Measurements from ENCODE around the gene HNRNPA3.

The HNRNPA3 gene

DNA sequence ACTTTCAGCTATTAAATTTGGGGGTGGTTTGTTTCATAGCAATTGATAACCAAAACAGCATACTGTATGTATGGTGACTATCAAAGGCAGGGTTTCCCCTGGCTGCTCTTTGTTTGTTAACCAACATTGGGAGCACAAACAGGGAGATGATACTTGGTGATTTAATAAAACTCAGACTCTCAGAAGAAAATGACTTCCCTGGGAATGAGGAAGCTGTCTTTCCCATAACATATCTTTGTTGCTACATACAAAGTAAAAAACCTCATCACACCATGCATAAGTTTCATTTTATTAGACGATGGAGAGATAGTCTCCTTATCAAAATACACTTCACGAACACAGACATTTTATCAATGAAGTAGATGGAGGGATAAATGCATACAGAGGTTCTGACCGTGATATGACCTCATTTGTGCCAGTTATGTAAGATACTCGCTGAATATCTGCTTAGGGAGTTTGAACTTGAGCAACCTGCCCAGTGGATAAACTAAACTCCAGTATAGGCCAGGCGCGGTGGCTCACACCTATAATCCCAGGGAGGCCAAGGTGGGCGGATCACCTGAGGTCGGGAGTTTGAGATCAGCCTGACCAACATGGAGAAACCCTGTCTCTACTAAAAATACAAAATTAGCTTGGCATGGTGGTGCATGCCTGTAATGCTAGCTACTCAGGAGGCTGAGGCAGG lies 55.7 kb downstream of the HNRNPA3 start:
- no peak for TF ChIP-seq EZH2phosphoT487 (IDR thresholded peaks at IDR 0.05; ENCODE audit: borderline replicate concordance)
- TF ChIP-seq, protein P1, sequence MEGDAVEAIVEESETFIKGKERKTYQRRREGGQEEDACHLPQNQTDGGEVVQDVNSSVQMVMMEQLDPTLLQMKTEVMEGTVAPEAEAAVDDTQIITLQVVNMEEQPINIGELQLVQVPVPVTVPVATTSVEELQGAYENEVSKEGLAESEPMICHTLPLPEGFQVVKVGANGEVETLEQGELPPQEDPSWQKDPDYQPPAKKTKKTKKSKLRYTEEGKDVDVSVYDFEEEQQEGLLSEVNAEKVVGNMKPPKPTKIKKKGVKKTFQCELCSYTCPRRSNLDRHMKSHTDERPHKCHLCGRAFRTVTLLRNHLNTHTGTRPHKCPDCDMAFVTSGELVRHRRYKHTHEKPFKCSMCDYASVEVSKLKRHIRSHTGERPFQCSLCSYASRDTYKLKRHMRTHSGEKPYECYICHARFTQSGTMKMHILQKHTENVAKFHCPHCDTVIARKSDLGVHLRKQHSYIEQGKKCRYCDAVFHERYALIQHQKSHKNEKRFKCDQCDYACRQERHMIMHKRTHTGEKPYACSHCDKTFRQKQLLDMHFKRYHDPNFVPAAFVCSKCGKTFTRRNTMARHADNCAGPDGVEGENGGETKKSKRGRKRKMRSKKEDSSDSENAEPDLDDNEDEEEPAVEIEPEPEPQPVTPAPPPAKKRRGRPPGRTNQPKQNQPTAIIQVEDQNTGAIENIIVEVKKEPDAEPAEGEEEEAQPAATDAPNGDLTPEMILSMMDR (conservative IDR thresholded peaks at IDR 0.05; ENCODE audit: low read length) = no peak
- no peak overlapping the region for H3K4me2 ChIP-seq (ENCODE audit: low read depth, low read length, poor library complexity, severe bottlenecking)
- H3K9ac ChIP-seq (ENCODE audit: low read depth, low read length, poor library complexity, severe bottlenecking) = no peak overlapping the region
- H4K20me1 ChIP-seq (ENCODE audit: insufficient read depth, low read length, poor library complexity, severe bottlenecking) = no peaks in the 10 kb centered on the region
- H3K36me3 ChIP-seq (ENCODE audit: insufficient read depth, low read length) = no peaks in the 10 kb centered on the region
- peaks cover 5% of the 10 kb centered on the region for H3K27me3 ChIP-seq (ENCODE audit: insufficient read depth, low read length, poor library complexity, severe bottlenecking)
- peaks cover 29% of the 10 kb centered on the region for H3K4me1 ChIP-seq (ENCODE audit: insufficient read depth, low read length, poor library complexity, severe bottlenecking)
- no peaks in the 10 kb centered on the region for H3F3A ChIP-seq (ENCODE audit: low read depth)
- H3K9me2 ChIP-seq (replicated peaks; ENCODE audit: low read depth, low read length) = no peaks in the 10 kb centered on the region
- H3K4me3 ChIP-seq (ENCODE audit: low read length, poor library complexity, severe bottlenecking) = no peak overlapping the region
- no peaks in the 10 kb centered on the region for H3K9me3 ChIP-seq (ENCODE audit: insufficient read depth, low read depth, low read length)
- peaks cover 8% of the 10 kb centered on the region; the same call in 1 of the 2 replicates for H3K79me2 ChIP-seq (ENCODE audit: insufficient read depth, low read length)
- no peak overlapping the region for H2AFZ ChIP-seq (ENCODE audit: low read length)

DNA sequence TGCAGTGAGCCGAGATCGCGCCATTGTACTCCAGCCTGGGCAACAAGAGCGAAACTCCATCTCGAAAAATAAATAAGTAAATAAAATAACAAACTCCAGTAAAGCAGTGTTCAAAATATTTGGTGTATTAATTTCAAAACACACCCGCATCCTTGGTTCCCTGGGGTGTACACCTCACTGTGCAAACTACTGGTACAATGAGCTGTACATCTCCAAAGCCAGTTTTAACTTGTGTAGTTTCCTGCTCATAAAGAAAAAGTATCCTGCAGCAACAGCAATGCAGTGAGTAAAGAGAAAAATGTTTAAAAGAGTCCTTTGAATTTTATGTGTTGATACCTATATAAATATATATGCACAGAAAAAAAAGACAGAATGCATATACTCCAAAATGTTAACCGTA lies 56.3 kb downstream of the HNRNPA3 start:
- Histone ChIP-seq H3K9me2 (replicated peaks; ENCODE audit: low read depth, low read length) (no peaks in the 10 kb centered on the region), H2AFZ (ENCODE audit: low read length) (no peak overlapping the region), H3K79me2 (ENCODE audit: insufficient read depth, low read length) (peaks cover 4% of the 10 kb centered on the region; the same call in 1 of the 2 replicates), H3K4me3 (ENCODE audit: low read length, poor library complexity, severe bottlenecking) (no peak overlapping the region), H4K20me1 (ENCODE audit: insufficient read depth, low read length, poor library complexity, severe bottlenecking) (no peaks in the 10 kb centered on the region), H3K9me3 (ENCODE audit: insufficient read depth, low read depth, low read length) (no peaks in the 10 kb centered on the region), H3F3A (ENCODE audit: low read depth) (no peaks in the 10 kb centered on the region), H3K4me1 (ENCODE audit: insufficient read depth, low read length, poor library complexity, severe bottlenecking) (peaks cover 29% of the 10 kb centered on the region), H3K36me3 (ENCODE audit: insufficient read depth, low read length) (no peaks in the 10 kb centered on the region), H3K27me3 (ENCODE audit: insufficient read depth, low read length, poor library complexity, severe bottlenecking) (peaks cover 5% of the 10 kb centered on the region), H3K4me2 (ENCODE audit: low read depth, low read length, poor library complexity, severe bottlenecking) (no peak overlapping the region), H3K9ac (ENCODE audit: low read depth, low read length, poor library complexity, severe bottlenecking) (no peak overlapping the region)
- TF ChIP-seq, protein P1 (conservative IDR thresholded peaks at IDR 0.05; ENCODE audit: low read length) = no peak
- TF ChIP-seq EZH2phosphoT487 (IDR thresholded peaks at IDR 0.05; ENCODE audit: borderline replicate concordance) = no peak

DNA sequence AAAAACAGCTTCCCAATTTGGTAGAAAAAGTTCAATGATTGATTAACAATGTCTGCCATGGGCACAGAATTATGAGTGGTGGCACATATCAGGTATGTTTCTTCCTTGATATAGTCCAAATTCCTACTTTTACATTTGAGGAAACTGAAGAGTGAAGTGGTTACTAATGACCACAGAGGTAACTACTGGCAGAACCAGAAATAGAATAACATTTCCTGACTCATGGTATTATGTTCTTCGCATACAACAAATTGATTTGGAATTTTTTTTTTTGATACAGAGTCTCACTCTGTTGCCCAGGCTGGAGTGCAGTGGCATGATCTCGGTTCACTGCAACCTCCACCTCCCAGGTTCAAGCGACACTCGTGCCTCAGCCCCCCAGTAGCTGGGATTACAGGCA lies 57.9 kb downstream of the HNRNPA3 start:
- Histone ChIP-seq H3K4me2 (ENCODE audit: low read depth, low read length, poor library complexity, severe bottlenecking) (no peak overlapping the region), H3K4me1 (ENCODE audit: insufficient read depth, low read length, poor library complexity, severe bottlenecking) (peaks cover 27% of the 10 kb centered on the region)

More for the DNA sequence above, 57.9 kb downstream of the HNRNPA3 start:
- Histone ChIP-seq H3K27me3 (ENCODE audit: insufficient read depth, low read length, poor library complexity, severe bottlenecking) (no peaks in the 10 kb centered on the region), H3K79me2 (ENCODE audit: insufficient read depth, low read length) (no peaks in the 10 kb centered on the region), H3K9me3 (ENCODE audit: insufficient read depth, low read depth, low read length) (no peaks in the 10 kb centered on the region), H3K4me3 (ENCODE audit: low read length, poor library complexity, severe bottlenecking) (no peak overlapping the region), H3K9me2 (replicated peaks; ENCODE audit: low read depth, low read length) (no peaks in the 10 kb centered on the region), H3K36me3 (ENCODE audit: insufficient read depth, low read length) (no peaks in the 10 kb centered on the region), H3F3A (ENCODE audit: low read depth) (no peaks in the 10 kb centered on the region), H2AFZ (ENCODE audit: low read length) (no peak overlapping the region), H3K9ac (ENCODE audit: low read depth, low read length, poor library complexity, severe bottlenecking) (no peak overlapping the region), H4K20me1 (ENCODE audit: insufficient read depth, low read length, poor library complexity, severe bottlenecking) (no peaks in the 10 kb centered on the region)
- TF ChIP-seq, protein P1 (conservative IDR thresholded peaks at IDR 0.05; ENCODE audit: low read length) = no peak
- no peak for TF ChIP-seq EZH2phosphoT487 (IDR thresholded peaks at IDR 0.05; ENCODE audit: borderline replicate concordance)
